ENCODE data around the gene ZNF398. TPM values are rescaled to one million over a fixed set of nuclear protein-coding genes. Genes with fewer than 3 reads are reported as not detected.

ZNF398 gene
- total and polyA plus RNA-seq, 9 of the 15 experiments (the other 6 are each of a cell fraction or from before 2014, with no cell fraction given) = 4.0 to 18.6 (median 10.4) TPM

DNA sequence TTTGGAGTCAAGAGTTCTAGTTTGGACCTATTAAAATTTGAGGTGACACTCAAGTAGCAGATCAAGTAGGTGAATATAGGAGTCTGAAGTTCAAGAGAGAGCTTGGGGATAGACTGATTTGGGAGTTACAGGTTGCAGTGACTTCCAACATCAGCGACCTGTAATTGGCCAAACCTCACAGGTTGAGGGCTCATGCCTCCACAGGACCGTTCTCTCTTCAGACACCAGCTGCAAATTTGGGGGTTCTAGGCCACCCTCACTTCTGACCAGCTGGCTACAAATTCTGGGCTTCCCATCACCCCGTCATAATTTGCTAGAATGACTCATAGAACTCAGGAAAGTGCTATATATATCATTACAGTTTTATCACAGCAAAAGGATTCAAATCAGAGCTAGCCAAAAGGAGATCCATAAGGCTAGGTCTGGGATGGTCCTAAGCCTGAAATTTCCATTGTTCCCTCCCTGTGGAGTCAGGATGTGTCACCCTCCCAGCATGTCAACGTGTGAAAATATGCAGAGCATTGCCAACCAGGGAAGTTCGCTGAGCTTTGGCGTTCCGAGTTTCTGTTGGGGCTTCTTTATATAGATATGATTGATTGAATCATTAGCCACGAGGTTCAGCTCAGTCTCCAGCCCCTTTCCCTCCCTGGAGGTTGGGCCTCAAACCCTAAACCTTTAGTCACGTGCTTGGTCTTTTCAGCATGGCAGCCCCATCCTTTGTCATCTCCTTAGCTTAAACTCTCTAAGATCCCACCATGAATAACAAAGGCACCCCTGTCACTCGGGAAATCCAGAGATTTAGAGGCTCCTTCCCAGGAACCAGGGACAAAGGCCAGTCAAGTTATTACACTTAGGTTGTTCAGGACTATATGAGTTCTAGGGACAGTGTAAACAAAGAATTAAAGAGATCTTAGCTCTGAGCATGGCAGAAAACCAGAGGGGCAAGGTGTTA is 71.5 kb downstream of the ZNF398 start:
- WGBS (ENCODE audit: insufficient coverage, low coverage, missing lambda C conversion rate) = 85% methylated on average over 10 of the region's 10 CpGs
- CTCF ChIA-PET (ENCODE audit: low intra/inter-chr PET ratio) = no interaction called here
- Histone ChIP-seq H3K4me2 (ENCODE audit: insufficient read depth, low read length) (no peak overlapping the region), H3K9me3 (replicated peaks; ENCODE audit: control insufficient read depth, insufficient read depth, low read depth, low read length) (0 out of 2 replicates have a peak, but pooled peaks cover 2% of the 10 kb centered on the region), H4K20me1 (replicated peaks; ENCODE audit: control insufficient read depth, insufficient read depth, low read length) (no peaks in the 10 kb centered on the region), H2AFZ (ENCODE audit: low read depth, low read length) (no peak overlapping the region), H3K4me1 (replicated peaks in 1 of 2; ENCODE audit: control insufficient read depth in 2 of 2, insufficient read depth in 2 of 2, low read length in 2 of 2) (peaks cover 0 to 12% of the 10 kb centered on the region in 2 experiments; a peak in 2 of 5 replicates), H3K27ac (ENCODE audit: extremely low read depth, low read depth, low read length) (no peak overlapping the region), H3K9me1 (ENCODE audit: control insufficient read depth, insufficient read depth, low read length) (no peaks in the 10 kb centered on the region), H3K4me3 (no peak overlapping the region), H3K79me2 (ENCODE audit: control insufficient read depth, insufficient read depth, low read length) (no peaks in the 10 kb centered on the region), H3K36me3 (ENCODE audit: control insufficient read depth, insufficient read depth, low read length) (peaks cover 91% of the 10 kb centered on the region), H3K9ac (ENCODE audit: insufficient read depth in 1 of 2, low read depth in 2 of 2, low read length in 2 of 2) (no peak overlapping the region), H3K27me3 (ENCODE audit: control insufficient read depth in 2 of 2, insufficient read depth in 2 of 2, low read length in 2 of 2) (no peaks in the 10 kb centered on the region)
- FAIRE-seq (no peak), DNase-seq (ENCODE audit: extremely low read depth in 1 of 4, low spot score in 3 of 4) (no peak), ATAC-seq (no peak)
- BruUV-seq (replicated peaks) = no TSS peak
- in situ Hi-C loops (cut with MboI) = no loop called here
- POLR2A ChIA-PET = interaction anchor here (0.6 to 1.3 kb wide), 3 partner anchors 9 to 217 kb away, joined by 4 to 6 read pairs (median 4); no protein-coding TSS in a partner anchor
- intact Hi-C loops (cut with micrococcal nuclease) = no loop called here
- TF ChIP-seq MAFK (IDR thresholded peaks at IDR 0.05; ENCODE audit: low read length) (no peak), NCOA6 (IDR thresholded peaks at IDR 0.05) (no peak), ETV1 (tag; conservative IDR thresholded peaks at IDR 0.05; ENCODE audit: low read depth) (no peak), FOXJ2 (tag; IDR thresholded peaks at IDR 0.05) (no peak), FOXJ3 (CRISPR knock-in tag; IDR thresholded peaks at IDR 0.05) (no peak), CHCHD3 (CRISPR knock-in tag; IDR thresholded peaks at IDR 0.05) (no peak), MTA1 (IDR thresholded peaks at IDR 0.05; ENCODE audit: borderline replicate concordance) (no peak), HNRNPLL (IDR thresholded peaks at IDR 0.05; ENCODE audit: low read depth, low read length, poor library complexity, severe bottlenecking) (no peak), ZNF696 (CRISPR knock-in tag; conservative IDR thresholded peaks at IDR 0.05) (no peak), C11orf30 (IDR thresholded peaks at IDR 0.05; ENCODE audit: low read depth) (no peak), LEF1 (IDR thresholded peaks at IDR 0.05) (no peak), ILF3 (IDR thresholded peaks at IDR 0.05; ENCODE audit: borderline replicate concordance) (no peak)
- TF ChIP-seq, protein P1, sequence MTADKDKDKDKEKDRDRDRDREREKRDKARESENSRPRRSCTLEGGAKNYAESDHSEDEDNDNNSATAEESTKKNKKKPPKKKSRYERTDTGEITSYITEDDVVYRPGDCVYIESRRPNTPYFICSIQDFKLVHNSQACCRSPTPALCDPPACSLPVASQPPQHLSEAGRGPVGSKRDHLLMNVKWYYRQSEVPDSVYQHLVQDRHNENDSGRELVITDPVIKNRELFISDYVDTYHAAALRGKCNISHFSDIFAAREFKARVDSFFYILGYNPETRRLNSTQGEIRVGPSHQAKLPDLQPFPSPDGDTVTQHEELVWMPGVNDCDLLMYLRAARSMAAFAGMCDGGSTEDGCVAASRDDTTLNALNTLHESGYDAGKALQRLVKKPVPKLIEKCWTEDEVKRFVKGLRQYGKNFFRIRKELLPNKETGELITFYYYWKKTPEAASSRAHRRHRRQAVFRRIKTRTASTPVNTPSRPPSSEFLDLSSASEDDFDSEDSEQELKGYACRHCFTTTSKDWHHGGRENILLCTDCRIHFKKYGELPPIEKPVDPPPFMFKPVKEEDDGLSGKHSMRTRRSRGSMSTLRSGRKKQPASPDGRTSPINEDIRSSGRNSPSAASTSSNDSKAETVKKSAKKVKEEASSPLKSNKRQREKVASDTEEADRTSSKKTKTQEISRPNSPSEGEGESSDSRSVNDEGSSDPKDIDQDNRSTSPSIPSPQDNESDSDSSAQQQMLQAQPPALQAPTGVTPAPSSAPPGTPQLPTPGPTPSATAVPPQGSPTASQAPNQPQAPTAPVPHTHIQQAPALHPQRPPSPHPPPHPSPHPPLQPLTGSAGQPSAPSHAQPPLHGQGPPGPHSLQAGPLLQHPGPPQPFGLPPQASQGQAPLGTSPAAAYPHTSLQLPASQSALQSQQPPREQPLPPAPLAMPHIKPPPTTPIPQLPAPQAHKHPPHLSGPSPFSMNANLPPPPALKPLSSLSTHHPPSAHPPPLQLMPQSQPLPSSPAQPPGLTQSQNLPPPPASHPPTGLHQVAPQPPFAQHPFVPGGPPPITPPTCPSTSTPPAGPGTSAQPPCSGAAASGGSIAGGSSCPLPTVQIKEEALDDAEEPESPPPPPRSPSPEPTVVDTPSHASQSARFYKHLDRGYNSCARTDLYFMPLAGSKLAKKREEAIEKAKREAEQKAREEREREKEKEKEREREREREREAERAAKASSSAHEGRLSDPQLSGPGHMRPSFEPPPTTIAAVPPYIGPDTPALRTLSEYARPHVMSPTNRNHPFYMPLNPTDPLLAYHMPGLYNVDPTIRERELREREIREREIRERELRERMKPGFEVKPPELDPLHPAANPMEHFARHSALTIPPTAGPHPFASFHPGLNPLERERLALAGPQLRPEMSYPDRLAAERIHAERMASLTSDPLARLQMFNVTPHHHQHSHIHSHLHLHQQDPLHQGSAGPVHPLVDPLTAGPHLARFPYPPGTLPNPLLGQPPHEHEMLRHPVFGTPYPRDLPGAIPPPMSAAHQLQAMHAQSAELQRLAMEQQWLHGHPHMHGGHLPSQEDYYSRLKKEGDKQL (CRISPR knock-in tag; IDR thresholded peaks at IDR 0.05; ENCODE audit: borderline replicate concordance) = no peak

All from K562 (cell line).